OCI-M1 (cell line): Measurements from ENCODE around the gene GNB1L.

Source experiments
- DNase-seq: peaks from one replicate; lab custom pipeline; 2025; lab: John Stamatoyannopoulos, UW

Gene GNB1L, protein sequence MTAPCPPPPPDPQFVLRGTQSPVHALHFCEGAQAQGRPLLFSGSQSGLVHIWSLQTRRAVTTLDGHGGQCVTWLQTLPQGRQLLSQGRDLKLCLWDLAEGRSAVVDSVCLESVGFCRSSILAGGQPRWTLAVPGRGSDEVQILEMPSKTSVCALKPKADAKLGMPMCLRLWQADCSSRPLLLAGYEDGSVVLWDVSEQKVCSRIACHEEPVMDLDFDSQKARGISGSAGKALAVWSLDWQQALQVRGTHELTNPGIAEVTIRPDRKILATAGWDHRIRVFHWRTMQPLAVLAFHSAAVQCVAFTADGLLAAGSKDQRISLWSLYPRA

DNA sequence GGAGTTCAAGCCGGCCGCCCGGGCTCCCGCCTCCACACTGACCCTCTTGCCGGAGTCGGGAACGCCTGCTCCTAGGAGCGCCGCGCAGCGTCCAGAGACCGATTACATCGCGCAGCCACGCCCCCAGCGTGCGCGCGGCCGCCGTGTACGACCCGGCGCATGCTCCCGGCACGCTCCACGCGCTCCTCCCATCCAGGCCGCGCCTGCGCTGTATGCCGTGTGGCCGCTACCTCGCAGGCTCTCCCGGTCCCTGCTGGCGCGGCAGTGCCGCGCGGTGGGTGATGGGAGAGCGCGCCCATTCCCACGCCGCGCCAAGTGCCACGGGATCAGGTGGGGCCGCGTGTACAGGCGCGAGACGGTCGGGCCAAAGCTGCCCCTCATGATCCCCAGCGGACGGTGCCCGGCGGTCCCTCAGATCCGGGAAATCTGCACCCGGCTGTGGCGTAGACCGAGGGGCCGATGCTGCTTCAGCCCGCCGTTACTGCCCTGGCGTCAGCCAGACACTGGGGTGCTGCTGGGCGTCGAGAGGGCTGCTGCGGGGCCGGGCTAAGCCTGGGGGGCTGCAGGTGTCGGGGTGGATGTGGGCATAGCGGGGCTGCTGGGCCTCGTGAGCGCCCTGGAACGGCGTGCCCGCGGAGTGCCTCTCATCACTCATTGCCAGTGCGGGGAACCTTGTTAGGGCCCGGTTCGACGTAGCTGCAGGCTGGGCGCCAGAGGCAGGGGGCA is at the start of gene GNB1L, which contains the start of gene RTL10:
Gene GNB1L, minus strand, starts transcription at position 97 of the 726 bp plus-strand sequence. CDS start 33,519 bp downstream, outside the sequence.
Gene RTL10, minus strand, starts transcription at position 97 of the 726 bp plus-strand sequence. CDS start 2,613 bp downstream, outside the sequence.
- peak; percentile 100 for DNase-seq

DNA sequence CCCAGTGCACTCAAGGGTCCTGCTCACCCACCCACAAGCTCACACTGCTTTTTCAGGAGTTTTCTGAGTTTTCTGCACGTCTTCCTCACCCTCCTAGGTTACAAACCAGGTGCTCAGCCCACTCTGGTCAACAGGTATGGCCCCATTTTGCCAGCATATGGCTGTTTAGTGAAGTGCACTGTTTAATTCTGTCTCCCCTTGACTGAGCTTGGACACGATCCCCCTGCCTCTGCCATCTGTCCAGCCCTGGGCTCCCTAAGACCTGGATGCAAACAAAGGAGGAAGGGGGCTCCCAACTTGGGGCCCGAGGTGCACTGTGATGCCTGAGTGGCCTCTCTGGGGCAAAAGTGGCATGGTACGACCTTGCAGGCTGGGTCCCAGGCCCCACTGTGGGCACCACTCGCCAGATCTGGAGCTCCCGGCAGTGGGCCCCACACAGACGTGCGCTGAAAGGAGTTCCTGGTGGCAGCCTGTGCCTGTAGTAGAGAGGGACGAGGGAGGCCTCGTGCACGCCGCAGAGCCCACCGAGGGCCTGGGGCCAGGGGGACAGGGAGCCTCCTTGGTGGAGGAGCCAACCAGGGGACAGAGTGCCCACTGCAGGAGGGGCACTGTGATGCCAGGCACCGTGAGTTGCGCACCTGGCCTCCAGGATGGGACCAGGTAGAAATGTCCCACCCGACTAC is 49.6 kb upstream of the GNB1L start:
- no peak for DNase-seq

DNA sequence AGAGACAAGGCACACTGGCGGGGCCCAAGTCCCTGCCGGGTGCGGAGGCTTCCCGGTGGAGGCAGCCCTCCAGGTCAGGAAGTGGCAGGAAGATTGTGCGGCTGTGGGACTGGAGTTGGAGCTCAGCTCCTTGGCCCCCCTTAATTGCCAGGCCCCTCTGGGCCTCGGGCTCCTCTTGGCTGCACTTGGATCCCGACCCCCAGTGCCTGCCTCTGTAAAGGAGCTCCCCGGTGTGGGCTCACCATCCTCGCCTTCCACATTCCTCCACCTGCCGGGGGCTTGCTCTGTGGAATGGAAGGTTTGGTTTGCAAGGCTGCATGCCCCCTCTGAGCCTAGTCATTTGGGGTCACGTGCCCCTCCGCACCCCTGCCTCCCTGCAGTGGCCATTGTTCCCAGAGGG is 48.8 kb upstream of the GNB1L start:
- DNase-seq: no peak

DNA sequence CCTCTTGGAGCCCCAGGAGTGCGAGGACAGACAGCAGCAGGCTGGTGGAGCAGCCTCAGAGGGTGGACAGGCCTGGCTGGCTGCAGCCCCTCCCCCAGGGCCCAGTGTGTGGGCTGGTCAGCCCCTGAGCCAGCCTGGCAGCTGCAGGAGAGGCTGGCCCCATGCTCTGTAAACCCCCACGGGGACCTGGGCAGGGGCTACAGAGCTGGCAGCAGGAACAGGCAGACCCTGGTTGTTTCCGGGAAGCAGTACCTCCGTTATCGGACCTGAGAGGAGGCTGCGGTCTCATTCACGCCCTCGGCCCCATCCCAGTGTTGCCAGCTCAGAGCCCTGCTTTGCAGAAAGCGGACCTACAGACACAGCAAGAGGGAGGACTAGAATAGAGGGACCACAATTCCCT is 48.4 kb upstream of the GNB1L start:
- no peak for DNase-seq

DNA sequence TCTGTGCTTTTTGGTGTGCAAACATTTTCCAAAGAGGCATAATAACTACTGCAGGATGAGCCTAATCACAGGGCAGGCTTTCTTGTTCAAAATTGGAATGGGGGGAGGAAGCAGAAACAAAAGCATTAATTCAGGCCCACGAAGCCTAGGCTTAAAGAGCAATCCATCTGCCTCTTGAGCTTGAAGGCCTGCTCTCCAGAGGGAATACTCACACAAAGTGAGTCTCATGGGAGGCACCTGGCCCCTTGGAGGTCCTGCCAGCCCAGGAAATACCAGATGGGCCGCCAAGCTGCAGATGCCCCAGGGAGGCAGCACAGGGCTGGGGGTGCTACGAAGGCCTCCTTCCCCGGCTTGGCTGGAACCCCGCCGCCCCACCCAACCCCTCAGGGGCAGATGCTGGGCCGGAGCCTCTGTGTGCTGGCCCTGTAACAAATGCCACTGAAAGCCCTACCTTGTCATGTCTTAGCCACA is 47.6 kb upstream of the GNB1L start:
- DNase-seq: no peak

DNA sequence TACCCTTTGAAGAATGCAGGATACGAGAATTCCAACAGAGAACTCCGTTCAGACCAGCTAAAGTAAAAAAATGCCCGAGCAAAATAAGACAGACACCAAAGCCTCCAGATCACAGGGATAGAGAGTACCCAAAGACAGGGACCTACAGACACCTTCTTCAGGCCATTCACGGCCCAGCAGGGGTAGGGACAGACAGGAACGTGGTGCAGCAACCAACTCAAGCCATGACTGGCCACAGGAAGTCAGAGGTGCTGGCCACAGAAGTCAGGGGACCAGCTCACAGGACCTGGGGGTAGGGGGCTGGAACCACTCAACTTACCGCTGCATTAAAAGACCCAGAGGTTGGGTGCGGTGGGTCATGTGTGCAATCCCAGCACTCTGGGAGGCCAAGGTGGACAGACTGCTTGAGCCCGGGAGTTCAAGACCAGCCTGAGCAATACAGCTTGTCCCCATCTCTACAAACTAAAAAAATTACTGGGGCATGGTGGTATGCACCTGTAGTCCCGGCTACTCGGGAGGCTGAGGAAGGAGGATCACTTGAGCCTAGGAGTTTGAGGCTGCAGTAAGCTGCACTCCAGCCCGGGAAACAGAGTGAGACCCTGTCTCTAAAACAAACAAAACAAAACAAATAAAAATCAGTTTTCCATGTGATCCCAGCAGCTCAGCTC is 47.0 kb upstream of the GNB1L start:
- no peak for DNase-seq

DNA sequence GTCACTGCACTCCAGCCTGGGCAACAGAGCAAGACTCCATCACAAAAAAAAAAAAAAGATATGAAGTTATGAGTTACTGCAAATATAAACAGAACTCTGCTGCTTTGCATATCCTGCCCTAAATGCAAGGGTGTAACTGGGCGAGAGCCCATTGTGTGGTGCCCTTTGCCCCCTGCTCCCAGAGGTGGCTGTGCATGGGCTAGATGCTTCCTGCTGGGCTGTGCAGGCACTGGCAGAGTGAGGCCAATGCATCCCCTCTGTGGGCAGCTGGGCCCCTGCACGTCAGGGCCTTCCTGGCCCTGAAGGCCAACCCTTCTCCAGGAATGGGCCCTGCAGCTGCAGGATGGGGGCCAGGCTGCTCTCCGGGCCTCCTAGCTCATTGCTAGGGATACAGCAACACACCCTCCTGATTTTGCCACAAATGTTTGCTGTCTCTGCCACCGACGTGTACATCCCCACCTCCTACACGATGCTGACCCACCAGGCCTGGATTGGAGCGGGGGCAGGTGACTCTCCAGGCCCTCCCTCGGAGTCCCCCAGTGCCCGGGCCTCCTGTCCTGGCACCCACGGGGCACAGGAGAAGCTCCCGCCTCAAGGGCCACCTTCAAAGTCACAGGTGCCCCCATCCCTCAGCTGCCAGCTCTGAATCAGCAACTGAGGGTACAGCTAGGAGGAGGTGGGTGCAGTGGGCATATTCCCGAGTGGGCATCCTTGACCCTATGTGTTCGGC is 46.2 kb upstream of the GNB1L start:
- no peak for DNase-seq

DNA sequence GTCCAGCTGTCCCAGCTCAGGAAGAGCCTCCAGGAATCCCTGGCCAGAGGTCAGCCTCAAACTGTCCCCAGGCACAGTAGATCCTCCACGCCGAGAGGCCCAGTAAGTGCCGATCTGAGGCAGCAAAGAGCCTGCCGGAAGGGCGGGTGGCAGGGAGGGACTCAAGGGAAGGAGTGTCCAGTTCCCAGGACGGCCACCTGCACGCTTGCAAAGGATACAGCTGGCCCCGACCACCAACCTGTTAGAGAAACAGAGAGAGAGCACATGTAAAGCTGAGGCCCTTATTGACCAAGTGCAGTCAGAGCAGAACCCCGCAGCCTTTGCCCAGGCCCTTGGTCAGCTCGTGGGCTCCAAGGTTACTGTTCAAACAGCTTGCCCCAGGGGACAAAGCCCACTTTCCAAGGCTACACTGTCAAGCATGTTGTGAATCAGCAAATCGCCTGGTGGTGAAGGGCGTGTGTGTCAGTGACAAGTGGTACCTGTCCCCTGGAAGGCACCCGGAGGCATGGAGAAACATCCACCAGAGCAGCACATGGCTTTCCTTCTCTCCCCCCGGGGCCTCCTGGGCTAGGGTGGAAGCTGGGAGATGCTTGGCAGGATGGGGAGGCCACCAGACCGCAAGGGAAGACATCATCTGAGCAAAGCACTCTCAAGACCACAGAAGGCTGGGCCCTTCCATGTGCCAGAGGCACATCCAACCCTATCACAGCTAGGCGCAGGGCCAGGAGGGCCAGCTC is 44.3 kb upstream of the GNB1L start:
- DNase-seq: no peak

DNA sequence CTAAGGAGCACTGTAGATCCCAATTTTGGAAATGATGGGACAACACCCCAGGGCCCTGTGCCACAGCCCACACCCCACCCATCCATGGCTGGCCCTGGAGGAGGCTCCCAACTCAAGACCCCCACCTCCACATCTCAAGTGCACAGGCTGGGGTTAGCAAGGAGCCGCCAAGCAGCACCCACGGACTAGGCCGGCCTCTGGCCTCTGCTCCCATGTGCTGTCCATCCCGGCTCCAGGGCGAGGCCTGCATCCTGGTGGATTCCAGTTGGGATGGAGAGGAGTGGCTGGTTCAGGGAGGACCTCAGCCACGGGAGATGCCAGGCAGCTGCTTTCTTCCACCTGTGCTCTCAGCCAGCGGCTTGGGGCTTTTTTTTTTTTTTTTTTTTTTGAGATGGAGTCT is 43.5 kb upstream of the GNB1L start:
- DNase-seq: no peak

DNA sequence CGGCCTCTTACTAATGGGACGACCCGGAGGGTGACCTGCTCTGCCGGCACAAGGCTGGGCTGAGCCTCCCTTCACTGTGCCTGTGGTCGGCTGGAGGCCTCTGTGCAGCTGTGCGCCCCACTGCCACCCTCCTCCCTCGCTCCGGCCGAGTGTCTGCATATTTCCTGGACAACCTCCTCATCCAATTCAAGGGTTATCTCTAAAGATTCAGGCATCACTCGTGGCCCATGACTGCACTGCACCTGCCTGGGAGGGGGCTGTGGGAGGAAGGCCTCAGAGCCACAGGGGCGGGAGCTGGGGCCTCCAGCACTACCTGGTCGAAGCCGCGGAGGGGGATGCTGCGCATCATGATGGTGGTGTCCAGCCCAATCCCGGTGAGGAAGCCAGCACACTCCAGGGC is 43.1 kb upstream of the GNB1L start:
- no peak for DNase-seq

DNA sequence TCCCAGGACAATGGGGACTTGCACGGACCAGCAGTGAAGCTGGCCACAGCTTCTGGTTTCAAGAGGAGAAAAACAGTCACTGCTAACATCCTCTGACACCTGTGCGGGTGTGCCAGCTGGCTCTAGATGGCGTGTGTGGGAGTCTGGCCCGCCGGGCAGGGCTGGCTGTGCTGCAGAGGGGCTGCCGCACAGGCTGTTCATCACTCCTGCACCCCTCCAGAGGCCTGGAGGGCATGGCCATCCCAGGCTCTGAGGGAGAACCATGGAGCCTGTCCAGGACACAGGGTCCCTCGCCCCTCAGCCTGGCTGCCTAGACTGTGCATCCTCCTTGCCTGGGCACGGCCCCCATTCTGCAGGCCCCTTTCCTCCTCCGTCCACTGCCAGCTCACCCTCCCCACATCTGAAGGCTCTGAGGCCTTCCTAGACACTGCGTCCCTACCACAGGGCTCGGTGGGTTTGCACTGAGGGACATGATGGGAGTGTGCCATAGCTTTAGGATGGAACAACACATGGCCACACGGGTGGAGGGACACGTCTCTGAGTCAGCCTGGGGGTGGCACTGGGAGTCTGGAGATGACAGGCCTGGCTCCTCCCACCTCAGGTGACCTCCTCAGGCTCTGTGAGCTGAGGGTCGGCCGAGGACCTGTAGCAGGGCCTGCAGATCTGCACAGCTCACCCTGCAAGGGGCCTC is 42.1 kb upstream of the GNB1L start:
- no peak for DNase-seq

DNA sequence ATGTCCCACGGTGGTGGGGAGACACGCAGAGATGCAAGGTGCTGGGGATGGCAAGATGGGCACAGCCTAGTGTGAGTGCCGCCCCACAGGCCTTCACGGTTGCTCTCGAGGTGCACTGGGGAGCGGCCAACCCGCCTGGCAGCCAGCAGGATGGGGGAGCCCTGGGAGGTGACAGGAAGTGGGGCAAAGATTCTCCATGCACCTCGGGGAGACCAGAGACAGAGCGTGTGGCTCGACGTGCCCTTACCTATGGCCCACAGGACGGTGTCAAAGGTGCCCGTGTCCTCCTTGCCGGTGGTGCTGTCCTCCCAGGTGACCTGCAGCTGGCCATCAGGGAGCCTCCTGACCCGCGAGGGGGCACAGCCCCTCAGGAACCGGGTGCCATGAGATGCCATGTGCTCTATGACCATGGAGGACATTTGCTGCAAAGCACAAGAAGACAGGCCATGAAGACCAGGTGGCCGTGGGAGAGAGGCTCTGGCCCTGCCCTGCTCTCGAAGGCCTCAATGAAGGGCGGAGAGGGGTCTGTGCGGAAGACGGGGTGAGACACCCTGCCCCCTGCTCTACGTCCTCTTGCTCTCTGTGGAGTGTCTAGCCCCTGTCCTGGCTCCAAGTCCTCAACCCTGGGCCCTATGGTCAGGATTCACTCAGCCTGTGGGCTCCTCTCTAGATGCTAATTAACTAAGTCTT is 40.6 kb upstream of the GNB1L start:
- DNase-seq: no peak

DNA sequence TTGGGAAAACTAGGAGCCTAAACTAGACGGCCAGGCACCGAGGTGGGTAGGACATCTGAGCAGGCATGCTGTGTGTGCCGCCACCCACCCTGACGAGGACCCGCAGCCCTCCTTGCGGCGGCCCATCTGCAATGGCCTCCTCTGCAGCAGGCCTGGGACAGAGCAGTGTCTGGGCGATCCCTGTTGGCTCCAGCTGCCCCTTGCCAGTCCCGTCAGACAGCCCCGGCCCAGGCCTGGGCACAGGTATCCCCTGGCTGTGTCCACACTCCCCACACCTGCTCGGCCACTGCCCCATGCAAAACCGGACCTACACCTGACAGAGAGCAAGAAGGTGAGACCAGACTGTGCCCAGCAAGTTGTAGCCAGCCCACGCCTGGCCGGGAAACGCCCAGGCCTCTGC is 38.7 kb upstream of the GNB1L start:
- DNase-seq: no peak

DNA sequence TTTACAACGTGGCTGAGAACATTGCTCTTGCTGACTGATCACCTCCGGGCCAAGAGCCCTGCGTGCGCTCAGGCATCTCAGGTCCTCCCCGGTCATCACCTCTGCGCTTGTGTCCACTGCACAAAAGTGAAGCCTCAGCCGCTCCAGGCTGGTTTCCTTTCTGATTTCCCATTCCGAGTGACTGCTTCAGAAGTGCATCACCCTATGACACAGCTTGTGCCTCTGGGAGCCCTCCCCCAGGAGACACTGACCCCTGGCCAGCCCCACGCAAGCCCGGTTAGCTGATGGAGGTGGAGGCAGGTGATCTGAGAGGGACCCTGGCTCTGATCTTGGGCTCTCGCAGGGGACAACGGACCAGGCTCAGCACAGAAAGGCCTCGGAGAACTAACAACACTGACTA is 38.3 kb upstream of the GNB1L start:
- DNase-seq: no peak

DNA sequence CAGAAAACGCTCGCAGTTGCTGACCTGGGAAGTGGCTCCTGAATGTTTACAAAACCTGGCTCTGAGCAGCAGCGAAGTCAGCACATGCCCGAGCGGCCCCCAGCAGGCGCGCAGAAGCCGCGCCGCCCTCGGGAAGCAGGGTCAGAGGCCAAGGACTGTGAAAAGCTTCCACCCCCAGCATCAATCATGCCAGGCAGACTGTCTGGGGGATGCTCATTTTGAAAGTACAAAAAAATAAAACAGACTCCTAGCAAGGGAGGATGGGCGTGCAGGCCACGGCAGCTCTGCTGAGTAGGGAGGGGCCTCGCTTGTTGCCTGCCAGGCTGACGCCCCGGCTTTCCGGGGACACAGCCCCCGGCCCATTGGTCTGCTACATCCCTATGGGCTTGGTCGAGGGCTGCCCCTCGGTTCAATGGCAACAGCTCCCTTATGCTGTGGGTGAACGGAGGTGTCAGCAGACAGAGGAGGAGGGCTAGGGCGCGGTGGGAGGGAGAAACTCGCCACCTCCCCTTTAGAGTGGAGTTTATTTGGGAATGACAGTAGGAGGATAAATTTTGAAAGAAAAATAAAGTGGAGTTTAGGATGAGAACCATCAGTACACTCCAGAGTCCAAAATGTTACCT is 37.7 kb upstream of the GNB1L start:
- DNase-seq: no peak

DNA sequence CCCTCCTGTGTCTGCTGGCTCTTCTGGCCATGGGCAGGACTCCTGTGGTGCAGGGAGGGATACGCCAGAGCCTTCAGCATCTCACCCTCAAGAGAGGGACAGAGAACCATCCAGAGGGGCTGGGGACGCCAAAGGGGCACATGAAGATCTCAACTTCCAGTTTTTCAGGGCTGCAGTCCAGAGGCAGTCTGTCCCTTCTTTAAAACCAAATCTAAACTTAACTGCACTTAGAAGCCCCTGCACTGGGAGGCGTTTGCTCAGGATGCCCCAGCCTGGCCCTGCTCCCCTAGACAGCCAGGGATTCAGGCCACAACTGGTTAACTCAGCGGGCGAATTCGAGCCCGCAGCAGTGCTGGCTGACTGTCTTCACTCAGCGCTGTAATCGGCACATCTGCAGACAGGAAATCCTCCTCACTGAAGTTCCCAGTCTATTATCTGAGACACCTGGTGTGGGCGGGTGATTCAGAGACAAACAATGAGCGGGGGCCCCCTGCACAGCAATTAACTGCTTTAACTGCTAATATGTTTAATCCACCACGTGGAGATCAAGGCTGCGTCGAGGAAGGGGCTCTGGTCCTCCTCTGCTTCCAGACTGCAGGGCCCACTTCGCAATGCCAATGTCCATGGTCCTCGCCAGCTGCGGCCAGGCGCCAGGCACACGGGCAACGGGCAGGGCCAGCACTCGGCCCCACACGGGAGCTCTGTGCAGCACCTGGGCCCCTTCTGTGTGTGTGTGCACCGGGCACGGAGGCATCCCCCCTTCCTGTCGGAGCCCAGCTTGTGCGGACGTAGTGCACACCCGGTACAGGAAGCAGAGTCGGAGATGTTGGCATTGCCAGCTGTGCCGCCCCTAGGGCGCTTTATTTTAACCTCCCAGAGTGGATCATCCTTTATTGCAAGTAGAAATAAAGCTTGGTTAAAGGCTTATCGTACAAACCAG is 36.9 kb upstream of the GNB1L start:
- DNase-seq: peak; percentile 75

DNA sequence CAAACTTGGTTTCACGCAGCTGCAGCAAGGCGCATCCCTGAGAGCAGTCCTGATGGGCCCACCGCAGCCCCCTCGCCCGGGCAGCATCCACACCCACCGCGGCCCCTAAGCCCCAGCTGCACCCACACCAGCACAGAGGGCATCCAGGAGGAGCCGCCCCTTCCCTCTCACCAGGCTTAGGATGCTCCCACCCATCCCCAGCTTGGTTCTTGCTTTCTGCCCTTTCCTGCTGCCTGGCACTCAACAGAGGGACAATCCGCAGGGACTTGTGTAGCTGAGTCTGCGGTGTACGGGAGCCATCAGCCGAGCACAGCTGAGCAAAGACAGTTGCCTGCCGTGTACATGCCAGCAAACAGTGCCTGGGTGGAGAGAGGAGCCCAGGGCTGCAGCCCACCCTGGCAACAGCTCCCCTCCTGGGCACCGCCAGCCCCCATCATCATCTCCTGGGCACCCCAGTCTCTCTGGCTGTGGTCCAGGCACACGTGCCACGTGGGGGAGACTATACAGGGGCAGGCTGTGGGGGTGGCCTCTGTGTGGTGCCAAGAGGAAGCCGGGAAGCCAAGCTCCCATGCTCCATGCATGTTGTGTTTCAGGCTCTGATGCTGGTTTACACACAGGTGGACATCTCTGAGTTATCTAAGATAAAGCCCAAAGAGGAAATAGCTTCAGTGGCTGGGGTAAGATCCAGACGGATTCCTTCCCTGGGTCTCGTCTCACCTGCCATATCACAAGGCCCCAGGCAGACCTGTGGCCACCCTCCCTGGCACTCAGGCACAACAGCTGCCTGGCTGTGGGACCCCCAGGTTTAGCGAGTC is 36.0 kb upstream of the GNB1L start:
- DNase-seq: no peak
